Endothelial cell of umbilical vein (primary cell): ENCODE results near the gene GSG1L.

Experiments
- CTCF ChIP-seq, 2 donors: IDR thresholded peaks; 1 replicate in 1 of 2; 2 replicates in 1 of 2; pipeline ENCODE4 v1.5.1; 2011; ENCODE audit warnings: low read length in 2 of 2, mild to moderate bottlenecking in 2 of 2, moderate library complexity in 2 of 2, control low read depth in 1 of 2, inconsistent platforms in 1 of 2, low read depth in 1 of 2; ENCODE audit not compliant: insufficient read depth in 1 of 2; ENCODE audit errors: extremely low read depth in 1 of 2
- EZH2 ChIP-seq: IDR thresholded peaks from 2 replicates; pipeline ENCODE4 v1.6.1; 2012; ENCODE audit warnings: borderline replicate concordance, low read depth, mild to moderate bottlenecking, moderate library complexity, low read length, inconsistent platforms; ENCODE audit not compliant: severe bottlenecking
- FOS ChIP-seq: IDR thresholded peaks from 2 replicates; pipeline ENCODE4 v1.6.1; 2011; ENCODE audit warnings: mild to moderate bottlenecking, low read length, moderate library complexity, borderline replicate concordance; ENCODE audit not compliant: insufficient read depth
- GATA2 ChIP-seq: IDR thresholded peaks from 2 replicates; pipeline ENCODE4 v1.7.0; 2011; ENCODE audit warnings: low read depth, mild to moderate bottlenecking, moderate library complexity, mixed read lengths, low read length; ENCODE audit not compliant: insufficient read length, insufficient read depth
- JUN ChIP-seq: IDR thresholded peaks from 2 replicates; pipeline ENCODE4 v1.6.1; 2011; ENCODE audit warnings: borderline replicate concordance, low read depth; ENCODE audit not compliant: insufficient read length, insufficient read depth
- MAX ChIP-seq: IDR thresholded peaks from 2 replicates; pipeline ENCODE4 v1.6.1; 2011; ENCODE audit not compliant: insufficient read depth, insufficient read length
- MYC ChIP-seq: IDR thresholded peaks from one replicate; pipeline ENCODE4 v1.6.1; 2011; ENCODE audit warnings: mild to moderate bottlenecking, low read depth, low read length
- POLR2A ChIP-seq: IDR thresholded peaks from 2 replicates; pipeline ENCODE4 v1.6.1; 2012; ENCODE audit warnings: low read depth, mild to moderate bottlenecking, control low read depth, low read length
- POLR2AphosphoS5 ChIP-seq: IDR thresholded peaks from 2 replicates; pipeline ENCODE4 v1.6.1; 2012; ENCODE audit warnings: low read depth, mild to moderate bottlenecking, control low read depth, low read length, moderate library complexity; ENCODE audit not compliant: insufficient read depth

- TF ChIP-seq CTCF (IDR thresholded peaks at IDR 0.05; ENCODE audit: extremely low read depth in 1 of 2, insufficient read depth in 1 of 2, low read depth in 1 of 2, low read length in 2 of 2) (no peak), EZH2 (no peak), MYC (no peak), POLR2A (no peak), FOS (no peak), MAX (no peak), JUN (no peak), POLR2AphosphoS5 (no peak), GATA2 (no peak)
Observed at GRCh38 chr16:28039493-28039892, 24.0 kb downstream of the GSG1L start.
